ENCODE data around the gene DTNBP1.

GRCh38 chr6:15522856-15523529 is 139.8 kb downstream of the DTNBP1 start:
- no peak for TF ChIP-seq CTCF (IDR thresholded peaks at IDR 0.05; ENCODE audit: control extremely low read depth in 1 of 3, insufficient read depth in 1 of 3, low read depth in 1 of 3, low read length in 3 of 3)
- no peak for TF ChIP-seq RXRA (IDR thresholded peaks at IDR 0.05; ENCODE audit: insufficient read depth, low read depth, low read length)
- TF ChIP-seq POLR2A (IDR thresholded peaks at IDR 0.05; ENCODE audit: control extremely low read depth in 1 of 2, low read depth in 2 of 2, low read length in 2 of 2): peak; percentile 42 to 70; a peak in 2 of 3 replicates
- no peak for TF ChIP-seq SP1 (IDR thresholded peaks at IDR 0.05; ENCODE audit: low read depth, low read length)
- no peak for TF ChIP-seq EZH2 (IDR thresholded peaks at IDR 0.05; ENCODE audit: low read depth, low read length, severe bottlenecking)
- TF ChIP-seq MAX (IDR thresholded peaks at IDR 0.05): peak; percentile 53; the same call in 1 of the 2 replicates
- no peak for TF ChIP-seq HDAC2 (IDR thresholded peaks at IDR 0.05; ENCODE audit: borderline replicate concordance in 1 of 2, low read depth in 2 of 2, low read length in 2 of 2)
